ENCODE measurements around the gene ARHGAP22.

- no peak for TF ChIP-seq POLR2A (IDR thresholded peaks at IDR 0.05)
- no peak for TF ChIP-seq CTCF (IDR thresholded peaks at IDR 0.05)
Observed at GRCh38 chr10:48548531-48549135, 56.2 kb downstream of the ARHGAP22 start.

Measured in heart left ventricle (tissue), 13 donors.